GM23338 (cell line): Measurements from ENCODE around the gene RWDD1. TPM values are rescaled to one million over a fixed set of nuclear protein-coding genes. Genes with fewer than 3 reads are reported as not detected.

Experiments used
- ATAC-seq: fragments of 200-7000 bp; cut with Tn5 transposase; 3 replicates; pipeline ENCODE4 v1.9.1; 2020
- DNase-seq: peaks from one replicate; pipeline ENCODE4 v3.0.0-alpha.2; 2015; ENCODE audit warnings: low spot score
- H2AFZ ChIP-seq: fragments of 200-600 bp; sonication (generic); 2 replicates; pipeline ENCODE4 v1.8.0; 2016; ENCODE audit warnings: antibody characterized with exemption, mild to moderate bottlenecking, moderate library complexity
- H3F3A ChIP-seq: fragments of 200-600 bp; sonication (generic); replicated peaks from 2 replicates; pipeline ENCODE4 v1.8.0; 2017; ENCODE audit warnings: antibody characterized with exemption, mixed run types, low read depth
- H3K27ac ChIP-seq: fragments of 200-600 bp; sonication (generic); 2 replicates; pipeline ENCODE4 v1.6.1; 2016; ENCODE audit warnings: low read depth
- H3K27me3 ChIP-seq: fragments of 200-600 bp; sonication (generic); 2 replicates; pipeline ENCODE4 v1.8.0; 2016; ENCODE audit warnings: mild to moderate bottlenecking, mixed run types, moderate library complexity; ENCODE audit not compliant: insufficient read depth
- H3K36me3 ChIP-seq: fragments of 200-600 bp; sonication (generic); 2 replicates; pipeline ENCODE4 v1.8.0; 2016; ENCODE audit warnings: mild to moderate bottlenecking; ENCODE audit not compliant: insufficient read depth
- H3K4me1 ChIP-seq: fragments of 200-600 bp; sonication (generic); 2 replicates; pipeline ENCODE4 v1.8.0; 2016; ENCODE audit warnings: mild to moderate bottlenecking, moderate library complexity; ENCODE audit not compliant: insufficient read depth
- H3K4me2 ChIP-seq: fragments of 200-600 bp; sonication (generic); 2 replicates; pipeline ENCODE4 v1.7.1; 2017; ENCODE audit warnings: mixed run types
- H3K4me3 ChIP-seq: fragments of 200-600 bp; sonication (generic); 2 replicates; pipeline ENCODE4 v1.6.1; 2016; ENCODE audit warnings: mixed run types
- H3K79me2 ChIP-seq: fragments of 200-600 bp; sonication (generic); replicated peaks from 2 replicates; pipeline ENCODE4 v1.8.0; 2017; ENCODE audit warnings: mild to moderate bottlenecking; ENCODE audit not compliant: insufficient read depth
- H3K9me2 ChIP-seq: fragments of 200-600 bp; sonication (generic); 2 replicates; pipeline ENCODE4 v1.8.0; 2017; ENCODE audit not compliant: insufficient read depth
- H4K20me1 ChIP-seq: fragments of 200-600 bp; sonication (generic); replicated peaks from 2 replicates; pipeline ENCODE4 v1.8.0; 2017; ENCODE audit warnings: mild to moderate bottlenecking; ENCODE audit not compliant: insufficient read depth
- H3K27ac Mint-ChIP-seq: 2 replicates; pipeline ENCODE4 v1.8.0; 2020; ENCODE audit warnings: inconsistent platforms, mild to moderate bottlenecking, moderate library complexity, mixed read lengths
- H3K27me3 Mint-ChIP-seq: 3 replicates; pipeline ENCODE4 v1.8.0; 2022; ENCODE audit warnings: low read depth, mild to moderate bottlenecking, moderate library complexity, mixed read lengths, inconsistent platforms; ENCODE audit not compliant: insufficient read depth, poor library complexity
- H3K36me3 Mint-ChIP-seq: 3 replicates; pipeline ENCODE4 v1.8.0; 2021; ENCODE audit warnings: low read depth, mild to moderate bottlenecking, inconsistent platforms, moderate library complexity, mixed read lengths
- H3K4me1 Mint-ChIP-seq: 3 replicates; pipeline ENCODE4 v1.8.0; 2020; ENCODE audit warnings: mild to moderate bottlenecking, inconsistent platforms, mixed read lengths
- H3K4me3 Mint-ChIP-seq: 3 replicates; pipeline ENCODE4 v1.8.0; 2021; ENCODE audit warnings: moderate library complexity, mild to moderate bottlenecking, inconsistent platforms, mixed read lengths
- H3K9me3 Mint-ChIP-seq: 3 replicates; pipeline ENCODE4 v1.8.0; 2020; ENCODE audit warnings: moderate library complexity, mild to moderate bottlenecking, inconsistent platforms, mixed read lengths
- CREB1 ChIP-seq: fragments of 250-450 bp; sonication (Bioruptor Pico); IDR thresholded peaks from 2 replicates; pipeline ENCODE4 v1.5.0; 2020; ENCODE audit warnings: low read depth, mild to moderate bottlenecking, moderate library complexity
- ETS1 ChIP-seq: IDR thresholded peaks from 2 replicates; pipeline ENCODE4 v1.6.1; 2016; ENCODE audit warnings: antibody characterized with exemption
- EZH2 ChIP-seq: fragments of 200-600 bp; sonication (generic); IDR thresholded peaks from one replicate; pipeline ENCODE4 v1.8.0; 2017; ENCODE audit warnings: antibody characterized with exemption, mild to moderate bottlenecking, low read depth; ENCODE audit not compliant: unreplicated experiment
- JUNB ChIP-seq: IDR thresholded peaks from one replicate; pipeline ENCODE4 v1.6.1; 2016; ENCODE audit warnings: antibody characterized with exemption; ENCODE audit not compliant: unreplicated experiment
- NANOG ChIP-seq: IDR thresholded peaks from 2 replicates; pipeline ENCODE4 v1.6.1; 2016; ENCODE audit warnings: antibody characterized with exemption, borderline replicate concordance
- POLR2AphosphoS5 ChIP-seq: IDR thresholded peaks from 2 replicates; pipeline ENCODE4 v1.6.1; 2016; ENCODE audit warnings: antibody characterized with exemption, low read depth
- STAT1 ChIP-seq: IDR thresholded peaks from one replicate; pipeline ENCODE4 v1.6.1; 2016; ENCODE audit warnings: antibody characterized with exemption; ENCODE audit not compliant: unreplicated experiment
- ZNF114 ChIP-seq: fragments of 250-450 bp; sonication (Bioruptor Pico); IDR thresholded peaks from 2 replicates; pipeline ENCODE4 v1.5.0; 2020; ENCODE audit warnings: mild to moderate bottlenecking, moderate library complexity
- ZNF331 ChIP-seq: fragments of 250-450 bp; sonication (Bioruptor Pico); IDR thresholded peaks from 2 replicates; pipeline ENCODE4 v1.5.0; 2020; ENCODE audit warnings: low read depth, mild to moderate bottlenecking, moderate library complexity
- ZNF462 ChIP-seq: fragments of 250-450 bp; sonication (Bioruptor Pico); IDR thresholded peaks from 2 replicates; pipeline ENCODE4 v1.5.0; 2020; ENCODE audit warnings: mild to moderate bottlenecking, moderate library complexity
- polyA plus RNA-seq: library from polyadenylated mRNA; unstranded; fragments of >200 nt; fragmentation: Nextera tagmentation; extraction: Ambion mirVana; gene quantifications from 2 replicates; pipeline ENCODE4 v1.2.1, GENCODE V29; 2016
- total RNA-seq: library from RNA; depleted of rRNA; stranded (reverse); fragments of >200 nt; shearing (Covaris generic); gene quantifications from 2 replicates; pipeline ENCODE4 v1.2.3, GENCODE V29; 2014

Gene RWDD1
- total and polyA plus RNA-seq, 2 experiments from 2014 or later: 20.2 to 171 TPM

- H3K27ac ChIP-seq: no peak overlapping the region
- H3K79me2 ChIP-seq: peaks cover 60% of the 10 kb centered on the region
- Mint-ChIP-seq H3K4me3 (no peak overlapping the region), H3K27ac (no peak overlapping the region), H3K4me1 (no peaks in the 10 kb centered on the region), H3K9me3 (no peaks in the 10 kb centered on the region), H3K27me3 (peaks cover 2% of the 10 kb centered on the region), H3K36me3 (no peaks in the 10 kb centered on the region)
- no peaks in the 10 kb centered on the region for H3K36me3 ChIP-seq
- TF ChIP-seq EZH2 (no peak), CREB1 (CRISPR knock-in tag) (no peak), JUNB (no peak), ZNF462 (CRISPR knock-in tag) (no peak), ETS1 (no peak), STAT1 (no peak), NANOG (no peak), ZNF114 (CRISPR knock-in tag) (no peak), ZNF331 (no peak), POLR2AphosphoS5 (no peak)
- H3K27me3 ChIP-seq: no peaks in the 10 kb centered on the region
- no peak overlapping the region for H3K4me2 ChIP-seq
- no peak overlapping the region for H3K4me3 ChIP-seq
- no peaks in the 10 kb centered on the region for H3F3A ChIP-seq
- H3K4me1 ChIP-seq: no peaks in the 10 kb centered on the region
- no peak for DNase-seq
- no peak overlapping the region for H2AFZ ChIP-seq
- no peaks in the 10 kb centered on the region for H3K9me2 ChIP-seq
- no peaks in the 10 kb centered on the region for H4K20me1 ChIP-seq
- ATAC-seq: no peak
Measured at GRCh38 chr6:116578335-116578734, 7.0 kb downstream of the RWDD1 start.
